Measurements from ENCODE around the gene CHL1. TPM values are rescaled to one million over a fixed set of nuclear protein-coding genes. Genes with fewer than 3 reads are reported as not detected.

The CHL1 gene
- total RNA-seq, 1 donor from 2014 or later: 1.4 TPM

- no peak overlapping the region for H3K27ac Mint-ChIP-seq
- H3K9me3 Mint-ChIP-seq: peaks cover 3% of the 10 kb centered on the region
- no peak for DNase-seq (ENCODE audit: extremely low spot score, unreplicated experiment)
- TF ChIP-seq, protein P1, sequence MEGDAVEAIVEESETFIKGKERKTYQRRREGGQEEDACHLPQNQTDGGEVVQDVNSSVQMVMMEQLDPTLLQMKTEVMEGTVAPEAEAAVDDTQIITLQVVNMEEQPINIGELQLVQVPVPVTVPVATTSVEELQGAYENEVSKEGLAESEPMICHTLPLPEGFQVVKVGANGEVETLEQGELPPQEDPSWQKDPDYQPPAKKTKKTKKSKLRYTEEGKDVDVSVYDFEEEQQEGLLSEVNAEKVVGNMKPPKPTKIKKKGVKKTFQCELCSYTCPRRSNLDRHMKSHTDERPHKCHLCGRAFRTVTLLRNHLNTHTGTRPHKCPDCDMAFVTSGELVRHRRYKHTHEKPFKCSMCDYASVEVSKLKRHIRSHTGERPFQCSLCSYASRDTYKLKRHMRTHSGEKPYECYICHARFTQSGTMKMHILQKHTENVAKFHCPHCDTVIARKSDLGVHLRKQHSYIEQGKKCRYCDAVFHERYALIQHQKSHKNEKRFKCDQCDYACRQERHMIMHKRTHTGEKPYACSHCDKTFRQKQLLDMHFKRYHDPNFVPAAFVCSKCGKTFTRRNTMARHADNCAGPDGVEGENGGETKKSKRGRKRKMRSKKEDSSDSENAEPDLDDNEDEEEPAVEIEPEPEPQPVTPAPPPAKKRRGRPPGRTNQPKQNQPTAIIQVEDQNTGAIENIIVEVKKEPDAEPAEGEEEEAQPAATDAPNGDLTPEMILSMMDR (conservative IDR thresholded peaks at IDR 0.05): no peak
- H3K4me3 Mint-ChIP-seq: no peak overlapping the region
- no peaks in the 10 kb centered on the region for H3K27me3 Mint-ChIP-seq
- H3K4me1 Mint-ChIP-seq (ENCODE audit: unreplicated experiment): no peaks in the 10 kb centered on the region
- H3K36me3 Mint-ChIP-seq: no peaks in the 10 kb centered on the region
Measured at GRCh38 chr3:297585-297984, 101.0 kb downstream of the CHL1 start.

- no peak overlapping the region for H3K4me3 Mint-ChIP-seq
- peaks cover 3% of the 10 kb centered on the region for H3K27me3 Mint-ChIP-seq
- no peak overlapping the region for H3K27ac Mint-ChIP-seq
- no peaks in the 10 kb centered on the region for H3K4me1 Mint-ChIP-seq (ENCODE audit: unreplicated experiment)
- no peak for DNase-seq (ENCODE audit: extremely low spot score, unreplicated experiment)
- no peaks in the 10 kb centered on the region for H3K36me3 Mint-ChIP-seq
- H3K9me3 Mint-ChIP-seq: no peaks in the 10 kb centered on the region
- TF ChIP-seq, protein P1 (conservative IDR thresholded peaks at IDR 0.05): no peak
Measured at GRCh38 chr3:299590-300301, 103.2 kb downstream of the CHL1 start.

GRCh38 chr3:307182-307581 lies 110.6 kb downstream of the CHL1 start:
- Mint-ChIP-seq H3K4me1 (ENCODE audit: unreplicated experiment) (no peaks in the 10 kb centered on the region), H3K9me3 (no peaks in the 10 kb centered on the region), H3K4me3 (no peak overlapping the region), H3K36me3 (no peaks in the 10 kb centered on the region), H3K27ac (no peak overlapping the region), H3K27me3 (peaks cover 7% of the 10 kb centered on the region)
- no peak for DNase-seq (ENCODE audit: extremely low spot score, unreplicated experiment)
- TF ChIP-seq, protein P1 (conservative IDR thresholded peaks at IDR 0.05): no peak

DNA sequence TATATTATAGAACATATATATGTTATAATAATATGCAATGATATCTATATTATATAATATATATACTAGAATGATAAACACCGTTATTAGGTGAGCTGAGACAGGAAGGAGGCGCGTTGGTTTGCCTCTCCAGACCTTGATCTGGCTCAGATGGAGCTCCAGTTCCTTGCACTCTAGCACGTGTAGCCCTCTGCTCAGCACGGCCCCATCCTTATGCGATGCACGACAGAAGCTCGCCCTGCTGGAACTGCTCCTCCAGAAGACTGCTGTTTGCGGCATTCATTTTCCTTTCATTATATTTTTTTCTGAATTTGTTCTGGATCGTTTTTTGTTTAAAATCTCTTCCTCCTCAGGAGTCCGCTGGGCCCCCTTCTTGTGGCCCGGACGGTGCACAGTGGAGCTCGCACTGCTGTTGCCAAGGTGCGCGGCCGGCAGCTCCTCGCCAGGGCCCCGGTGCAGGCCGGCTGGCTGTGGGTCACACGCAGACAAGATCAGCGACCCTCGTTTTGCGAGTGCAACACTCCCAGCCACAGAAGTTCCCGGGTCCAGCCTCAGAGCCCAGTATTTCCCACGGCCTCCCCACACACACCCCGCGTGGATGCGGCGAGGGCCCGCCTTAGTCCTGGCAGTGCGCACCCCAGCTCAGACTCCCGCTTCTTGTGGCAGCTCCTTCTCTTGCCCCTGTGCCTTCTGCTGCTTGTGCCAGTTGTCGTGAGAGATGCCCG lies 112.2 kb downstream of the CHL1 start:
- H3K4me3 Mint-ChIP-seq: no peak overlapping the region
- no peaks in the 10 kb centered on the region for H3K4me1 Mint-ChIP-seq (ENCODE audit: unreplicated experiment)
- peaks cover 5% of the 10 kb centered on the region for H3K27me3 Mint-ChIP-seq
- DNase-seq (ENCODE audit: extremely low spot score, unreplicated experiment): no peak
- no peaks in the 10 kb centered on the region for H3K9me3 Mint-ChIP-seq
- TF ChIP-seq, protein P1 (conservative IDR thresholded peaks at IDR 0.05): no peak
- H3K36me3 Mint-ChIP-seq: no peaks in the 10 kb centered on the region
- H3K27ac Mint-ChIP-seq: no peak overlapping the region

GRCh38 chr3:312160-312733 lies 115.7 kb downstream of the CHL1 start:
- TF ChIP-seq, protein P1 (conservative IDR thresholded peaks at IDR 0.05): no peak
- Mint-ChIP-seq H3K27me3 (no peaks in the 10 kb centered on the region), H3K27ac (no peak overlapping the region), H3K9me3 (no peaks in the 10 kb centered on the region), H3K4me1 (ENCODE audit: unreplicated experiment) (no peaks in the 10 kb centered on the region), H3K4me3 (no peak overlapping the region), H3K36me3 (no peaks in the 10 kb centered on the region)
- DNase-seq (ENCODE audit: extremely low spot score, unreplicated experiment): no peak
